ENCODE measurements around the gene ATP1A1.

Gene ATP1A1

GRCh38 chr1:116345843-116346242 lies 27.2 kb upstream of the ATP1A1 start:
- no peak for DNase-seq

GRCh38 chr1:116346943-116347673 lies 25.9 kb upstream of the ATP1A1 start:
- no peak for DNase-seq

- DNase-seq = no peak
Measured at GRCh38 chr1:116347696-116348095, 25.3 kb upstream of the ATP1A1 start.

- no peak for DNase-seq
Measured at GRCh38 chr1:116350097-116350645, 22.9 kb upstream of the ATP1A1 start.

- DNase-seq = no peak
Measured at GRCh38 chr1:116351914-116352313, 21.1 kb upstream of the ATP1A1 start.

- no peak for DNase-seq
Measured at GRCh38 chr1:116352349-116352813, 20.7 kb upstream of the ATP1A1 start.

GRCh38 chr1:116353155-116353554 lies 19.9 kb upstream of the ATP1A1 start:
- DNase-seq = no peak

- DNase-seq = no peak
Measured at GRCh38 chr1:116356067-116356466, 17.0 kb upstream of the ATP1A1 start.

GRCh38 chr1:116356673-116357072 lies 16.4 kb upstream of the ATP1A1 start:
- DNase-seq = no peak

GRCh38 chr1:116357487-116357886 lies 15.6 kb upstream of the ATP1A1 start:
- DNase-seq = no peak

- no peak for DNase-seq
Measured at GRCh38 chr1:116359060-116359830, 13.8 kb upstream of the ATP1A1 start.

GRCh38 chr1:116359871-116360270 lies 13.2 kb upstream of the ATP1A1 start:
- DNase-seq = no peak

GRCh38 chr1:116360429-116361173 lies 12.4 kb upstream of the ATP1A1 start:
- DNase-seq = no peak

- no peak for DNase-seq
Measured at GRCh38 chr1:116361648-116362047, 11.4 kb upstream of the ATP1A1 start.

- no peak for DNase-seq
Measured at GRCh38 chr1:116362050-116362449, 11.0 kb upstream of the ATP1A1 start.

- no peak for DNase-seq
Measured at GRCh38 chr1:116365353-116365780, 7.7 kb upstream of the ATP1A1 start.

- no peak for DNase-seq
Measured at GRCh38 chr1:116365857-116366256, 7.2 kb upstream of the ATP1A1 start.

- DNase-seq = no peak
Measured at GRCh38 chr1:116367256-116367945, 5.6 kb upstream of the ATP1A1 start.

GRCh38 chr1:116368241-116368640 lies 4.8 kb upstream of the ATP1A1 start:
- no peak for DNase-seq

GRCh38 chr1:116370181-116370580 lies 2.9 kb upstream of the ATP1A1 start:
- DNase-seq = no peak

- no peak for DNase-seq
Measured at GRCh38 chr1:116371752-116372151, 1.3 kb upstream of the ATP1A1 start.

GRCh38 chr1:116372191-116372590 lies 853 bp upstream of the ATP1A1 start:
- no peak for DNase-seq
